ENCODE data around the gene CDC27. TPM values are rescaled to one million over a fixed set of nuclear protein-coding genes. Genes with fewer than 3 reads are reported as not detected.
"Not testable (repeated sequence)": the region's sequence is repeated elsewhere in the genome, so short reads cannot be mapped to it uniquely, and the experiment has no call there.

The CDC27 gene
- polyA plus RNA-seq, 6 donors from 2014 or later, result 88.1 to 112 (median 97.6) TPM

DNA sequence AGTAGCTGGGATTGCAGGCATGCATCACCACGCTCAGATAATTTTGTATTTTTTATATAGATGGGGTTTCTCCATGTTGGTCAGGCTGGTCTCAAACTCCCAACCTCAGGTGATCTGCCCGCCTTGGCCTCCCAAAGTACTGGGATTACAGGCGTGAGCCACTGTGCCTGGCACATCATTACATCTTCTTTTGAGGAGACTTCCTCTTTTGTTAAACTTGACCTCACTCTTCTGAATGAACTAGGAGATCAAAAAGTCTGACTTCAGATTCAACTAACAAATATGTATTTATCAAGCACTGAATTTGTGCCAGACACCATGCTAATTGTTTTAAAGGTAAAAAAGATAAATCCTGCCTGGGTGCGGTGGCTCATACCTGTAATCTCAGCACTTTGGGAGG lies 27.7 kb upstream of the CDC27 start:
- H3K27me3 Mint-ChIP-seq; H3K9me3 Mint-ChIP-seq; ATAC-seq (ENCODE audit: low read depth in 2 of 2); DNase-seq; H3K36me3 Mint-ChIP-seq: not testable (repeated sequence)
- H3K4me1 Mint-ChIP-seq, result peaks cover 34 to 47% (median 36%) of the 10 kb centered on the region in 3 donors
- peak overlapping the region in 2 of 6 donors; percentile 15 to 62 for H3K27ac Mint-ChIP-seq
- H3K4me3 Mint-ChIP-seq, result peak overlapping the region in 1 of 8 donors; percentile 15

GRCh38 chr17:47214931-47215330 lies 25.8 kb upstream of the CDC27 start:
- ATAC-seq (ENCODE audit: low read depth in 2 of 2), result no peak
- Mint-ChIP-seq H3K36me3 (no peaks in the 10 kb centered on the region), H3K4me1 (peaks cover 17 to 28% (median 19%) of the 10 kb centered on the region in 3 donors), H3K4me3 (no peak overlapping the region), H3K27me3 (no peaks in the 10 kb centered on the region), H3K27ac (no peak overlapping the region), H3K9me3 (no peaks in the 10 kb centered on the region)
- no peak for DNase-seq

DNA sequence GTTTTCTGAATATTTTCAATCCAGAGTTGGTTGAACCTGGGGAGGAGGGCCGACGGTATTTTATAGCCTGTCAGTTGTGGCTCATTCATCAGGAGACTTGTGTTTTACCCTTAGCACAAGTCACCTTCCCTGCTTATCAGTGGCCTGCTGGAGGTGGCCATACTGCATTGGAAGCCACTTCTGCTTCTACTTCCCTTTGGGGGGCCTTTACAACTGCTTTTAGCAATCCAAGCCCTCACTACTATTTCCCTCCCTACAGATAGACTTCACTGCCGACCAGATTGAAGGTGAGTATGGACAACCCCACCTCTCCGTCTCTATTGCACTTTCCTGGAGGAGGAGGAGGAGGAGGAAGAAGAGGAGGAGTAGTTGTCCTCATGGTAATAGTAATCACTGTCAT lies 24.4 kb upstream of the CDC27 start:
- Mint-ChIP-seq H3K4me3 (no peak overlapping the region), H3K4me1 (peaks cover 11 to 29% (median 15%) of the 10 kb centered on the region in 3 donors), H3K27me3 (no peaks in the 10 kb centered on the region), H3K9me3 (no peaks in the 10 kb centered on the region), H3K36me3 (no peaks in the 10 kb centered on the region), H3K27ac (no peak overlapping the region)
- DNase-seq, result no peak
- no peak for ATAC-seq (ENCODE audit: low read depth in 2 of 2)

GRCh38 chr17:47212458-47212857 lies 23.4 kb upstream of the CDC27 start:
- ATAC-seq (ENCODE audit: low read depth in 2 of 2) (no peak), DNase-seq (no peak)
- Mint-ChIP-seq H3K36me3 (no peaks in the 10 kb centered on the region), H3K27ac (peak overlapping the region in 1 of 6 donors; percentile 28), H3K4me1 (peaks cover 21 to 31% (median 23%) of the 10 kb centered on the region in 3 donors), H3K9me3 (no peaks in the 10 kb centered on the region), H3K27me3 (no peaks in the 10 kb centered on the region), H3K4me3 (no peak overlapping the region)

GRCh38 chr17:47210779-47211178 lies 21.7 kb upstream of the CDC27 start:
- no peaks in the 10 kb centered on the region for H3K27me3 Mint-ChIP-seq
- DNase-seq (no peak), ATAC-seq (ENCODE audit: low read depth in 2 of 2) (no peak)
- H3K27ac Mint-ChIP-seq, result peak overlapping the region in 3 of 6 donors; percentile 51 to 89 (median 70)
- H3K36me3 Mint-ChIP-seq, result no peaks in the 10 kb centered on the region
- peaks cover 34 to 41% (median 39%) of the 10 kb centered on the region in 3 donors for H3K4me1 Mint-ChIP-seq
- H3K4me3 Mint-ChIP-seq, result no peak overlapping the region
- no peaks in the 10 kb centered on the region for H3K9me3 Mint-ChIP-seq

GRCh38 chr17:47210105-47210504 lies 21.0 kb upstream of the CDC27 start:
- peaks cover 40 to 48% (median 46%) of the 10 kb centered on the region in 3 donors for H3K4me1 Mint-ChIP-seq
- H3K36me3 Mint-ChIP-seq, result no peaks in the 10 kb centered on the region
- ATAC-seq (ENCODE audit: low read depth in 2 of 2) (no peak), DNase-seq (no peak)
- peak overlapping the region in 1 of 6 donors; percentile 16 for H3K27ac Mint-ChIP-seq
- H3K9me3 Mint-ChIP-seq, result no peaks in the 10 kb centered on the region
- H3K27me3 Mint-ChIP-seq, result no peaks in the 10 kb centered on the region
- peak overlapping the region in 1 of 8 donors; percentile 10 for H3K4me3 Mint-ChIP-seq

DNA sequence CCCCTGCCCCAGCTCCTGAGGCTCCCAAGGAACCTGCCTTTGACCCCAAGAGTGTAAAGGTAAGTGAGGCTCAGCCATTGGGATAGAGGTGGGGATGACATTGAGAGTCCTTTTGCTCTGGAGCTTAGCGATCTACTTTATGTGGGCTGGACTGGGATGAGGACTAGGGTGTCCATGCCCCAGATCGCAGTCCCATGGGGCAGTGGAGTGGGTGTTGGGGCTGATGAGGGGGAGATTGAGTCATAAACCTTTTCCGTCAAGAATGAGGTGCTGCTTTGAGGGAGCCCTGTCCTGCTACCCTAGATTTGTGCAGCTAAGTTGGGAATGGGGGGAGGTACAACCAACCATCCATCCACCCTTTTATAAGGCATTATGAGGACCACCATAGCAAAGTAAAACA lies 20.4 kb upstream of the CDC27 start:
- H3K27me3 Mint-ChIP-seq, result no peaks in the 10 kb centered on the region
- H3K36me3 Mint-ChIP-seq, result no peaks in the 10 kb centered on the region
- peak overlapping the region in 3 of 6 donors; percentile 10 to 91 (median 75) for H3K27ac Mint-ChIP-seq
- DNase-seq (no peak), ATAC-seq (ENCODE audit: low read depth in 2 of 2) (no peak)
- H3K4me1 Mint-ChIP-seq, result peaks cover 46 to 54% (median 52%) of the 10 kb centered on the region in 3 donors
- peak overlapping the region in 1 of 8 donors; percentile 11 for H3K4me3 Mint-ChIP-seq
- no peaks in the 10 kb centered on the region for H3K9me3 Mint-ChIP-seq

GRCh38 chr17:47208744-47209488 lies 19.8 kb upstream of the CDC27 start, which contains the start of gene MYL4:
Gene MYL4 (plus strand): TSS chr17:47209348. CDS start chr17:47209423, 75 bp downstream.
- DNase-seq (no peak), ATAC-seq (ENCODE audit: low read depth in 2 of 2) (no peak)
- H3K27me3 Mint-ChIP-seq, result no peaks in the 10 kb centered on the region
- no peaks in the 10 kb centered on the region for H3K9me3 Mint-ChIP-seq
- peak within 1 kb of the TSS in 7 of 8 donors; percentile 18 to 82 (median 33) for H3K4me3 Mint-ChIP-seq
- peak within 1 kb of the TSS in 5 of 6 donors; percentile 14 to 91 (median 75) for H3K27ac Mint-ChIP-seq
- peaks cover 52 to 60% (median 58%) of the 10 kb centered on the region in 3 donors for H3K4me1 Mint-ChIP-seq
- H3K36me3 Mint-ChIP-seq, result no peaks in the 10 kb centered on the region

DNA sequence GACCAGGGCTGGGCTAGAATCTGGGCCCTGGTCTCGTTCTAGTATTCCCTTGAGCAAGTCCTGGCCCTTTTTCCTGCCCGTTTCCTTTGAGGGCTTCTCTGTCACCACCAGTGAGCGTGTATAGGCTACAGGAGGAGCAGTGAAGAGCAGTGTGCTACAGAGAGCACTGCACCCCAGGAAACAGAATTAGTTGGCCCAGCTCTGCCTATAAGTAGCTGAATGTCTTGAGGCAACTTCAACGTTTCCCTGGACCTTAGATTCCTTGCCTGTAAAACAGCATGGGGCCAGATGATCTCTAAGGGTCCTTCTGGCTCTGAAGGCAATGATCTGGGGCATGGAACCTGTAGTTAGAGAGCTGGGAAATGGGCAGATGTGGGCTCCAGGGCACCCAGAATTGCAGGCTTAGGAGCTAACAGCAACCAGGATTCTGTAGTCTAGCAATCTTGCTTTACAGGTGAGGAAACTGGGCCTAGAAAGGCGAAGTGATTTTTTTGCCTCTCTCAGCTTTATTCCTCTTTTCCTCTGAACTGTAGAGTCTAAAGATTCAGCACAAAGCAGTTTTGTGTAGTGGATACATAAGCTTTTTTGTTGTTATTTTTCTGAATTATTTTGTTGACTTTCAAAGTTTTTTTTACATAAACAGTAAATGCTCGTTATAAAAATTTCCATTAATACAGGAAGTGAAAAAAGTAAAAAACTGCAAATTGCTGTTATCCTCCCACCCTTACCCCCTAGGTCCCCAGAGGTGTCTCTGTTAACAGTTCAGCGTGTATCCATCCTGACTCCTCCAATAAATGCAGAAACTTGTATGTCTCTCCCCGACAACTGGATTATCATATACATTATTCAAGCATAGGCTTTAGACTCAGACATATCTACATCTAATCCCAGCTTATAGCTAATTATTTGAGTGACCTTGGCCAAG lies 18.3 kb upstream of the CDC27 start:
- peak overlapping the region in 5 of 6 donors; percentile 59 to 97 (median 90) for H3K27ac Mint-ChIP-seq
- peaks cover 61 to 68% (median 68%) of the 10 kb centered on the region in 3 donors for H3K4me1 Mint-ChIP-seq
- no peaks in the 10 kb centered on the region for H3K9me3 Mint-ChIP-seq
- peak overlapping the region in 7 of 8 donors; percentile 23 to 86 (median 42) for H3K4me3 Mint-ChIP-seq
- no peaks in the 10 kb centered on the region for H3K36me3 Mint-ChIP-seq
- ATAC-seq (ENCODE audit: low read depth in 2 of 2) (no peak), DNase-seq (no peak)
- no peaks in the 10 kb centered on the region for H3K27me3 Mint-ChIP-seq

GRCh38 chr17:47205419-47205963 lies 16.4 kb upstream of the CDC27 start:
- Mint-ChIP-seq H3K27ac (peak overlapping the region; percentile 90 to 99 (median 97)), H3K27me3 (no peaks in the 10 kb centered on the region), H3K9me3 (no peaks in the 10 kb centered on the region), H3K36me3 (no peaks in the 10 kb centered on the region), H3K4me1 (peaks cover 61 to 84% (median 76%) of the 10 kb centered on the region in 3 donors), H3K4me3 (peak overlapping the region; percentile 65 to 91 (median 84))
- ATAC-seq (ENCODE audit: low read depth in 2 of 2), result peak; percentile 85 to 86
- peak; percentile 77 for DNase-seq

DNA sequence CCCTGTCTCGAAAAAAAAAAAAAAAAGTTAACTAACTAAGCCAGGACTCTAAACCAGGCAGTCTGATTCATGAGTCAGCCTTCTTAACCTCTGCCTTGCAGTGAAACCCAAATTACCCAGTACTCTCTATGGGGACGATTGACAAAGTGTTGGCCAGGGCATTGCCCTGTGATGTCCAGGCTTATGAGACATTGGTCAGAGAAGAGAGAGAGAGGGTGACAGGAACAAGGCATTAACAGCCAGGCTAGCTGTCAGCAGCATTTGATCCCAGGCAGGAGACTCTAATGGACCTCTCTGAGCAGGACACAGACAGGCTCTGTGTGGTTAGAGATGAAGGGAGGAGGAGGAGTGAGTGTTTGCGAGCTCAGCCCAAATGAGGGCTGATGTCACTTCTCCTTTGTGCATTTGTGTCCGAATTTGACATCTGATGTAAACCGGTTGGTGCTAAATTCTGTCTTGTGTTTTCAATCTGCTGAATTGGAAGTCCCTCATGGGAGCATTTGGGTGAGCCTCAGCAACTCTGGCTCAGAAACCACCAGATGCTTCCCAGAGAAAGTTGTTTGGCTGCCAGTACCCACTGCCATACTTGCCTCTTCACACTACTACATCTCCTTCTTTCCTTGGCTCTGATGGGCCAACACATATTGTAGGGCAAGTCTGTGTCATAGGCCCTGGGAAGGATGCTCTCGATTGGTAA lies 15.8 kb upstream of the CDC27 start:
- DNase-seq, result peak; percentile 68
- Mint-ChIP-seq H3K27me3 (no peaks in the 10 kb centered on the region), H3K4me3 (peak overlapping the region; percentile 65 to 91 (median 84)), H3K27ac (peak overlapping the region; percentile 90 to 99 (median 97)), H3K9me3 (no peaks in the 10 kb centered on the region), H3K36me3 (no peaks in the 10 kb centered on the region), H3K4me1 (peaks cover 67 to 90% (median 83%) of the 10 kb centered on the region in 3 donors)
- ATAC-seq (ENCODE audit: low read depth in 2 of 2), result peak; percentile 66 to 71

GRCh38 chr17:47203984-47204721 lies 15.1 kb upstream of the CDC27 start:
- ATAC-seq (ENCODE audit: low read depth in 2 of 2) (no peak), DNase-seq (peak; percentile 25)
- no peaks in the 10 kb centered on the region for H3K9me3 Mint-ChIP-seq
- H3K36me3 Mint-ChIP-seq, result no peaks in the 10 kb centered on the region
- H3K27ac Mint-ChIP-seq, result peak overlapping the region; percentile 90 to 99 (median 97)
- H3K4me1 Mint-ChIP-seq, result peaks cover 69 to 88% (median 79%) of the 10 kb centered on the region in 3 donors
- H3K4me3 Mint-ChIP-seq, result peak overlapping the region; percentile 65 to 91 (median 84)
- no peaks in the 10 kb centered on the region for H3K27me3 Mint-ChIP-seq
